MCF 10A (cell line): Measurements from ENCODE around the gene RDH5. TPM values are rescaled to one million over a fixed set of nuclear protein-coding genes. Genes with fewer than 3 reads are reported as not detected.
A peak's percentile ranks its signal among the peaks of the same experiment; 100 is the strongest.

ENCODE experiments used
- BruUV-seq: library from RNA; stranded (reverse); fragments of 400-500 nt; replicated peaks from 2 replicates; lab custom pipeline; 2021; lab: Mats Ljungman, UMichigan
- CTCF ChIA-PET: fragments of 300-600 bp; sonication (Branson Sonifier 250); formaldehyde crosslinking; extraction: SDS; loops from one replicate; lab custom pipeline; 2021; ENCODE audit warnings: antibody characterized with exemption, inconsistent platforms; lab: Yijun Ruan, JAX
- POLR2A ChIA-PET: fragments of 300-600, 350-650 bp; sonication (Branson Sonifier 250); formaldehyde crosslinking; extraction: SDS; loops from one replicate; lab custom pipeline; 2020; ENCODE audit warnings: antibody characterized with exemption, inconsistent platforms; lab: Yijun Ruan, JAX
- DNase-seq: peaks from one replicate; pipeline ENCODE4 v3.0.0-alpha.2; 2018; ENCODE audit not compliant: unreplicated experiment
- H3K27ac Mint-ChIP-seq: one replicate; pipeline ENCODE4 v1.8.0; 2022; ENCODE audit warnings: mild to moderate bottlenecking, low read depth, mixed read lengths; ENCODE audit not compliant: unreplicated experiment
- H3K27me3 Mint-ChIP-seq: one replicate; pipeline ENCODE4 v1.8.0; 2022; ENCODE audit warnings: mixed read lengths; ENCODE audit not compliant: insufficient read depth, unreplicated experiment
- H3K36me3 Mint-ChIP-seq: one replicate; pipeline ENCODE4 v1.8.0; 2022; ENCODE audit warnings: mild to moderate bottlenecking, moderate library complexity, mixed read lengths; ENCODE audit not compliant: insufficient read depth, unreplicated experiment
- H3K4me1 Mint-ChIP-seq: one replicate; pipeline ENCODE4 v1.8.0; 2022; ENCODE audit warnings: mixed read lengths; ENCODE audit not compliant: insufficient read depth, unreplicated experiment
- H3K4me3 Mint-ChIP-seq: one replicate; pipeline ENCODE4 v1.8.0; 2022; ENCODE audit warnings: mild to moderate bottlenecking, moderate library complexity, mixed read lengths; ENCODE audit not compliant: unreplicated experiment
- H3K9me3 Mint-ChIP-seq: one replicate; pipeline ENCODE4 v1.8.0; 2022; ENCODE audit warnings: mixed read lengths; ENCODE audit not compliant: unreplicated experiment
- intact Hi-C: fragments of 100-400 bp; cut with micrococcal nuclease; formaldehyde crosslinking; loops from 2 replicates; pipeline ENCODE4 v1.14.1; 2022
- total RNA-seq: library from RNA; stranded (reverse); gene quantifications from 2 replicates; pipeline ENCODE4 v1.2.3, GENCODE V29; 2022
- TF ChIP-seq, protein P1 (sequence below): fragments of 200-600 bp; IDR thresholded peaks from one replicate; pipeline ENCODE4 v1.8.0; 2022; ENCODE audit warnings: antibody characterized with exemption, mild to moderate bottlenecking; ENCODE audit not compliant: unreplicated experiment

Gene RDH5
- total RNA-seq, 1 experiment from 2014 or later: 2.5 TPM

DNA sequence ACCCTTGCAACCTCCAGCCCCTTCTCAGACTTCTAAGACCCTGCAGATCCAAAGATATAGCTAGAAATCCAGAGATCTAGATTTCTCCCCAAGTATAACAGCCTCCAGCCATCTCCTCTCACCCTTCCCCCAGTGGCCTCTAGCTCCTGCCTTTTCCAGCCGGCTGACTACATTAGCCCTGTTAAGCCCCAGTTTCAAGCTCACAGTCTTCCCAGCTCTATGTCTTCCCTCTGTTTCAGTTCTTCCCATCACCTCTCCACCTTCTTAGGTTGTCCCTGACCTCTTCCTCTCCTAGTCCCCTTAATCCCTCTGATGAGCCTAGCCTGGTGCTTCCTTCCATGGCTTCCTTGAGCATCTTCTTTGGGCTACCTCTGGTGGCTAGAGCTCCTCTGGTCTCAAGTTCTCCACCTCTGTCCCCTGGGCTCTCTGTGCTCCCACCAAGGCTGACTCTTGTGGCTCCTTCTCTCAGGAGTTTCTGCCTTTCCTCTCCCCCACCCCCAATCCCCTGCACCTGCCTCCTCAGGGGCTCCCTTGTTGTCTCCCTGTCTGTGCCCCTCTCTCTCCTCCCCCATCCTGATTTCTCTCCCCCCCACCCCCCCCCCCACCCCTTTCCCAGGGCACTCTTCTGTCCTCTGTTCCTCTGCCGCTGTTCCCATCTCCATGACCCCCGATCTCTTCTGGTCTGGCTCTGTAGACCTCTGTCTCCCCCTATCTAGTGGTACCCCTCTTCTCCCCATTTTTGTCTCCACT lies 21.9 kb downstream of the RDH5 start:
- no TSS peak for BruUV-seq
- no peak for DNase-seq
- CTCF ChIA-PET: interaction anchor here (0.7 to 4.8 kb wide), 6 partner anchors 8 to 198 kb away, joined by 3 to 40 read pairs (median 5); partner anchors contain the start of gene CD63
- intact Hi-C loops: no loop called here
- POLR2A ChIA-PET: interaction anchor here (1.3 to 1.9 kb wide), 3 partner anchors 12 to 231 kb away, joined by 4 to 8 read pairs (median 4); partner anchors contain the start of genes CD63 and RAB5B
- peak overlapping the region; percentile 60 for H3K4me3 Mint-ChIP-seq
- H3K27ac Mint-ChIP-seq: no peak overlapping the region
- H3K27me3 Mint-ChIP-seq: peaks cover 17% of the 10 kb centered on the region
- no peaks in the 10 kb centered on the region for H3K36me3 Mint-ChIP-seq
- H3K9me3 Mint-ChIP-seq: no peaks in the 10 kb centered on the region
- H3K4me1 Mint-ChIP-seq: peaks cover 43% of the 10 kb centered on the region
- TF ChIP-seq, protein P1, sequence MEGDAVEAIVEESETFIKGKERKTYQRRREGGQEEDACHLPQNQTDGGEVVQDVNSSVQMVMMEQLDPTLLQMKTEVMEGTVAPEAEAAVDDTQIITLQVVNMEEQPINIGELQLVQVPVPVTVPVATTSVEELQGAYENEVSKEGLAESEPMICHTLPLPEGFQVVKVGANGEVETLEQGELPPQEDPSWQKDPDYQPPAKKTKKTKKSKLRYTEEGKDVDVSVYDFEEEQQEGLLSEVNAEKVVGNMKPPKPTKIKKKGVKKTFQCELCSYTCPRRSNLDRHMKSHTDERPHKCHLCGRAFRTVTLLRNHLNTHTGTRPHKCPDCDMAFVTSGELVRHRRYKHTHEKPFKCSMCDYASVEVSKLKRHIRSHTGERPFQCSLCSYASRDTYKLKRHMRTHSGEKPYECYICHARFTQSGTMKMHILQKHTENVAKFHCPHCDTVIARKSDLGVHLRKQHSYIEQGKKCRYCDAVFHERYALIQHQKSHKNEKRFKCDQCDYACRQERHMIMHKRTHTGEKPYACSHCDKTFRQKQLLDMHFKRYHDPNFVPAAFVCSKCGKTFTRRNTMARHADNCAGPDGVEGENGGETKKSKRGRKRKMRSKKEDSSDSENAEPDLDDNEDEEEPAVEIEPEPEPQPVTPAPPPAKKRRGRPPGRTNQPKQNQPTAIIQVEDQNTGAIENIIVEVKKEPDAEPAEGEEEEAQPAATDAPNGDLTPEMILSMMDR: no peak

DNA sequence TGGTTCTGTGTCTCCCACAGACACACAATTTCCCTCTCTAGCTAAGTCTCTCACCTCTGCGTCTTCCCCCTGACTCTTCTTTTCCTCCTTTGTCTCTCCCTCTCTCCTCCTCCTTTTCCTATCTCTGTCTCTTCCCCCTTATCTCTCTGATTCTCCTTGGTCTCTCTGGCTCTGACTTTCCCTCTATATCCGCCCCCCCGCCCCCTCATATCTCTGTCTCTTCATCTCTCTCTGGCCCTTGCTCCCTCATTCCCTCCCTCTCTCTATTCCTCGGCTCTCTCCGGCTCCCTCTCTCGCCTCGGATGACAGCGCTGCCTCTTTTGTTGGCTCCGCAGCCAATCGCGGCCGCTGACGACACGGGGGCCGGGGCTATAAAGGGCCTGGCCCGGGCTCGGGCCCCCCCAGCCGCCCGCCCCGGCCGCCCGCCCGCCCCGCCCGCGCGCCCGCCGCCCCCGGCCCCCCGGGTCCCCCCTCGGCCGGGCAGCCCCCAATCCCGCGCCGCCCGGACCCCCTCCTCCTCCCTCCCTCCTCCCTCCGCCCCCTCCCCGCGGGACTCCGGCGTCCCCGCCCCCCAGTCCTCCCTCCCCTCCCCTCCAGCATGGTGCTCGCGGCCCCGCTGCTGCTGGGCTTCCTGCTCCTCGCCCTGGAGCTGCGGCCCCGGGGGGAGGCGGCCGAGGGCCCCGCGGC lies 22.7 kb downstream of the RDH5 start, which contains the start of gene GDF11:
Gene GDF11 (plus strand): TSS at position 404 of the 687 bp plus-strand sequence. CDS start 195 bp downstream, at position 599.
- BruUV-seq: no TSS peak
- Mint-ChIP-seq H3K36me3 (peaks cover 6% of the 10 kb centered on the region), H3K27ac (no peak within 1 kb of the TSS), H3K4me3 (peak within 1 kb of the TSS; percentile 77), H3K27me3 (peaks cover 17% of the 10 kb centered on the region), H3K4me1 (peaks cover 36% of the 10 kb centered on the region), H3K9me3 (no peaks in the 10 kb centered on the region)
- peak; percentile 66 for DNase-seq
- intact Hi-C loops: no loop called here
- POLR2A ChIA-PET: interaction anchor here (0.7 to 1.9 kb wide), 10 partner anchors 11 to 245 kb away, joined by 3 to 8 read pairs (median 4); partner anchors contain the start of genes CD63 and RAB5B
- TF ChIP-seq, protein P1: no peak
- CTCF ChIA-PET: interaction anchor here (0.6 to 2.5 kb wide), 5 partner anchors 11 to 288 kb away, joined by 3 to 7 read pairs (median 5); no protein-coding TSS in a partner anchor

DNA sequence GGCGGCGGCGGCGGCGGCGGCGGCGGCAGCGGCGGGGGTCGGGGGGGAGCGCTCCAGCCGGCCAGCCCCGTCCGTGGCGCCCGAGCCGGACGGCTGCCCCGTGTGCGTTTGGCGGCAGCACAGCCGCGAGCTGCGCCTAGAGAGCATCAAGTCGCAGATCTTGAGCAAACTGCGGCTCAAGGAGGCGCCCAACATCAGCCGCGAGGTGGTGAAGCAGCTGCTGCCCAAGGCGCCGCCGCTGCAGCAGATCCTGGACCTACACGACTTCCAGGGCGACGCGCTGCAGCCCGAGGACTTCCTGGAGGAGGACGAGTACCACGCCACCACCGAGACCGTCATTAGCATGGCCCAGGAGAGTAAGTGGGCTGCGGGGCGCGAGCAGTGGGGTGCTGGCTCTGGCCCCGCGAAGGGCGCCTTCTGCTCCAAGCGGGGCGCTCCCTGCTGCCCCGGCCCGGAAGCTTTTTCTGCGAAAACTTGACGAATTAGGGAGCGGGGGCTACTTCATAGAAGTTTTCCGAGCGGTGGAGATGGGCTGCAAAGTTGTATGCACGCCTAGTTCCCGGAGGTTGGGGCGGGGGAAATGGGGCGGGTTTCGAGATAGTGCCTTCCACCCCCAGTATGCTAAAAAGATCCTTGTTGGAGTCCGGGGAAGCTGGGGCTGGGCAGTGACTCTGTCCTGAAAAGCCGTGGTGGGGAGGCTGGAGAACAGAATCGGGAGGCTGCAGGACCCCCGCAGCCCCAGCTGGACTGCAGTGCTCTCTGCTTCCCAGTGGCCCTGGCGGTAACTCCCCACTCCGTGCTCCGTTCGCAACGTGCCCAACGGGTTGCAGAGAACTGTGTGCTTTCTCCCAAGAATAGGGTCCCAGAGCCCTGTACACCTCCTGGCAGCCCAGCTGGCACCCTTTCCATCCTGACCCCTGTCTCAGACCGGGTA lies 23.5 kb downstream of the RDH5 start:
- ChIA-PET CTCF (interaction anchor here (0.5 to 1.8 kb wide), 9 partner anchors 9 to 287 kb away, joined by 3 to 5 read pairs (median 5); no protein-coding TSS in a partner anchor), POLR2A (interaction anchor here (0.7 to 2.0 kb wide), 11 partner anchors 10 to 244 kb away, joined by 3 to 7 read pairs (median 4); partner anchors contain the start of genes CD63, DNAJC14 and RAB5B)
- H3K36me3 Mint-ChIP-seq: peaks cover 6% of the 10 kb centered on the region
- BruUV-seq: no TSS peak
- TF ChIP-seq, protein P1: no peak
- intact Hi-C loops: no loop called here
- no peaks in the 10 kb centered on the region for H3K9me3 Mint-ChIP-seq
- peak overlapping the region; percentile 77 for H3K4me3 Mint-ChIP-seq
- peaks cover 17% of the 10 kb centered on the region for H3K27me3 Mint-ChIP-seq
- H3K4me1 Mint-ChIP-seq: peaks cover 29% of the 10 kb centered on the region
- peak; percentile 63 for DNase-seq
- H3K27ac Mint-ChIP-seq: no peak overlapping the region
